Neural cell (in vitro differentiated cells): ENCODE results near the gene FAM229B. TPM values are rescaled to one million over a fixed set of nuclear protein-coding genes. Genes with fewer than 3 reads are reported as not detected.

Source experiments
- H2AFZ ChIP-seq: fragments of 200-600, 300-800 bp; sonication (generic), shearing (Covaris generic); 2 replicates; pipeline ENCODE4 v1.6.0; 2014; ENCODE audit warnings: low read depth, mild to moderate bottlenecking, antibody characterized with exemption, low read length, moderate library complexity
- H3F3A ChIP-seq: fragments of 200-600 bp; shearing (Covaris generic); 2 replicates; pipeline ENCODE4 v1.6.1; 2016; ENCODE audit warnings: mild to moderate bottlenecking, moderate library complexity, mixed read lengths, antibody characterized with exemption, low read length; ENCODE audit not compliant: insufficient read depth, poor library complexity, severe bottlenecking
- H3K27ac ChIP-seq: fragments of 200-600, 300-800 bp; sonication (generic), shearing (Covaris generic); 2 replicates; pipeline ENCODE4 v1.5.1; 2014; ENCODE audit warnings: mild to moderate bottlenecking, low read length, moderate library complexity
- H3K27me3 ChIP-seq: fragments of 300-800, 200-600 bp; sonication (generic), shearing (Covaris generic); 2 replicates; pipeline ENCODE4 v1.6.0; 2014; ENCODE audit warnings: mild to moderate bottlenecking, low read depth, low read length, moderate library complexity; ENCODE audit not compliant: insufficient read depth
- H3K36me3 ChIP-seq: fragments of 300-800, 200-600 bp; sonication (generic), shearing (Covaris generic); 2 replicates; pipeline ENCODE4 v1.5.1; 2014; ENCODE audit warnings: mild to moderate bottlenecking, antibody characterized with exemption, low read length, moderate library complexity; ENCODE audit not compliant: insufficient read depth
- H3K4me2 ChIP-seq: fragments of 300-800, 200-600 bp; sonication (generic), shearing (Covaris generic); 2 replicates; pipeline ENCODE4 v1.6.0; 2014; ENCODE audit warnings: mild to moderate bottlenecking, low read length
- H3K4me3 ChIP-seq: fragments of 300-800, 200-600 bp; sonication (generic), shearing (Covaris generic); 2 replicates; pipeline ENCODE4 v1.5.1; 2014; ENCODE audit warnings: mild to moderate bottlenecking, low read length, moderate library complexity
- H3K79me2 ChIP-seq: fragments of 200-600 bp; shearing (Covaris generic); replicated peaks from 2 replicates; pipeline ENCODE4 v1.6.0; 2014; ENCODE audit warnings: mild to moderate bottlenecking, low read length, moderate library complexity; ENCODE audit not compliant: insufficient read depth
- H3K9ac ChIP-seq: fragments of 300-800, 200-600 bp; sonication (generic), shearing (Covaris generic); 2 replicates; pipeline ENCODE4 v1.6.1; 2016; ENCODE audit warnings: mild to moderate bottlenecking, low read length, mixed read lengths
- H3K9me2 ChIP-seq: fragments of 200-600 bp; shearing (Covaris generic); 2 replicates; pipeline ENCODE4 v1.6.1; 2016; ENCODE audit warnings: mild to moderate bottlenecking, low read length, mixed read lengths; ENCODE audit not compliant: insufficient read depth
- H3K9me3 ChIP-seq: fragments of 200-600, 300-800 bp; sonication (generic), shearing (Covaris generic); 2 replicates; pipeline ENCODE4 v1.6.1; 2016; ENCODE audit warnings: mild to moderate bottlenecking, mixed run types, low read length, moderate library complexity, mixed read lengths
- H4K20me1 ChIP-seq: fragments of 200-600 bp; shearing (Covaris generic); 2 replicates; pipeline ENCODE4 v1.6.1; 2016; ENCODE audit warnings: mild to moderate bottlenecking, mixed run types; ENCODE audit not compliant: insufficient read depth
- EP300 ChIP-seq: fragments of 450-650 bp; conservative IDR thresholded peaks from 2 replicates; pipeline ENCODE4 v1.6.1; 2014; ENCODE audit warnings: antibody characterized with exemption, mild to moderate bottlenecking, moderate library complexity; ENCODE audit not compliant: poor library complexity, severe bottlenecking
- EZH2 ChIP-seq: fragments of 200-600, 300-800 bp; shearing (Covaris generic), sonication (generic); IDR thresholded peaks from 2 replicates; pipeline ENCODE4 v1.6.1; 2014; ENCODE audit warnings: antibody characterized with exemption, low read length, borderline replicate concordance, mild to moderate bottlenecking; ENCODE audit not compliant: insufficient read depth, poor library complexity, severe bottlenecking
- MXI1 ChIP-seq: fragments of 450-650 bp; conservative IDR thresholded peaks from 2 replicates; pipeline ENCODE4 v1.6.1; 2014; ENCODE audit warnings: antibody characterized with exemption, mild to moderate bottlenecking; ENCODE audit not compliant: poor library complexity, severe bottlenecking
- POLR2AphosphoS5 ChIP-seq: IDR thresholded peaks from 2 replicates; pipeline ENCODE4 v1.6.1; 2012
- RAD21 ChIP-seq: fragments of 450-650 bp; conservative IDR thresholded peaks from 2 replicates; pipeline ENCODE4 v1.6.1; 2014; ENCODE audit warnings: antibody characterized with exemption, mild to moderate bottlenecking, moderate library complexity
- SMC3 ChIP-seq: fragments of 450-650 bp; conservative IDR thresholded peaks from 2 replicates; pipeline ENCODE4 v1.6.1; 2014; ENCODE audit warnings: antibody characterized with exemption, mild to moderate bottlenecking, moderate library complexity; ENCODE audit not compliant: poor library complexity
- TAF1 ChIP-seq: IDR thresholded peaks from 2 replicates; pipeline ENCODE4 v1.6.1; 2012; ENCODE audit warnings: low read depth
- polyA plus RNA-seq: library from polyadenylated mRNA; depleted of rRNA; stranded (reverse); fragments of >200 nt; gene quantifications from 2 replicates; pipeline ENCODE4 v1.2.3, GENCODE V29; 2014
- TF ChIP-seq, protein P1 (sequence below): fragments of 450-650 bp; IDR thresholded peaks from 2 replicates; pipeline ENCODE4 v1.5.1; 2014; ENCODE audit warnings: antibody characterized with exemption, mild to moderate bottlenecking, moderate library complexity; ENCODE audit not compliant: poor library complexity, severe bottlenecking
- TF ChIP-seq, protein P2 (sequence below): IDR thresholded peaks from 2 replicates; pipeline ENCODE4 v1.6.1; 2012; ENCODE audit warnings: borderline replicate concordance

The FAM229B gene
- polyA plus RNA-seq, 1 donor from 2014 or later, result 142 TPM

DNA sequence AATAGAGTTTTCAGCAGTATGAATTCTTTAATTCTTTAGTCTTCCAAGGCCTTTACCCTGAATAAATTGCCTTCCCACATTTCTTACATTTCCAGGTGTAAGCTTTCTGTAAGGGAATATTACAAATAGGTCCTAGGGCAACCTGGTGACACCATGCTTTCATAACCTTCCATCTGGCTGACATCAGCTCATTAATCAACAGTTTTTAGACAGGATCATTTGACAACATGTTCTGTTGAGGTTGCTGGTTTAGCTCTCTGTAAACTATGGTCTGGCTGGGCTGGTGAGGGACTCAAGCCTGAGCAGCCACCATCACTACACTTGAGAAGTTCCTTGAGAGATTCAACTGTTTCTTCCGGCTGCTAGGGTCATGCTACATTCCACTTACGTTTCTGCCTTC, 19.2 kb downstream of the FAM229B start:
- TF ChIP-seq, protein P1, sequence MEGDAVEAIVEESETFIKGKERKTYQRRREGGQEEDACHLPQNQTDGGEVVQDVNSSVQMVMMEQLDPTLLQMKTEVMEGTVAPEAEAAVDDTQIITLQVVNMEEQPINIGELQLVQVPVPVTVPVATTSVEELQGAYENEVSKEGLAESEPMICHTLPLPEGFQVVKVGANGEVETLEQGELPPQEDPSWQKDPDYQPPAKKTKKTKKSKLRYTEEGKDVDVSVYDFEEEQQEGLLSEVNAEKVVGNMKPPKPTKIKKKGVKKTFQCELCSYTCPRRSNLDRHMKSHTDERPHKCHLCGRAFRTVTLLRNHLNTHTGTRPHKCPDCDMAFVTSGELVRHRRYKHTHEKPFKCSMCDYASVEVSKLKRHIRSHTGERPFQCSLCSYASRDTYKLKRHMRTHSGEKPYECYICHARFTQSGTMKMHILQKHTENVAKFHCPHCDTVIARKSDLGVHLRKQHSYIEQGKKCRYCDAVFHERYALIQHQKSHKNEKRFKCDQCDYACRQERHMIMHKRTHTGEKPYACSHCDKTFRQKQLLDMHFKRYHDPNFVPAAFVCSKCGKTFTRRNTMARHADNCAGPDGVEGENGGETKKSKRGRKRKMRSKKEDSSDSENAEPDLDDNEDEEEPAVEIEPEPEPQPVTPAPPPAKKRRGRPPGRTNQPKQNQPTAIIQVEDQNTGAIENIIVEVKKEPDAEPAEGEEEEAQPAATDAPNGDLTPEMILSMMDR, result no peak
- no peaks in the 10 kb centered on the region for H3F3A ChIP-seq
- H3K9ac ChIP-seq, result no peak overlapping the region
- peaks cover 8% of the 10 kb centered on the region for H3K36me3 ChIP-seq
- H3K4me3 ChIP-seq, result no peak overlapping the region
- H3K27ac ChIP-seq, result no peak overlapping the region
- no peaks in the 10 kb centered on the region for H3K9me3 ChIP-seq
- no peak overlapping the region for H3K4me2 ChIP-seq
- no peaks in the 10 kb centered on the region for H3K9me2 ChIP-seq
- H4K20me1 ChIP-seq, result no peaks in the 10 kb centered on the region
- H3K27me3 ChIP-seq, result no peaks in the 10 kb centered on the region
- no peak overlapping the region for H2AFZ ChIP-seq
- no peaks in the 10 kb centered on the region for H3K79me2 ChIP-seq

DNA sequence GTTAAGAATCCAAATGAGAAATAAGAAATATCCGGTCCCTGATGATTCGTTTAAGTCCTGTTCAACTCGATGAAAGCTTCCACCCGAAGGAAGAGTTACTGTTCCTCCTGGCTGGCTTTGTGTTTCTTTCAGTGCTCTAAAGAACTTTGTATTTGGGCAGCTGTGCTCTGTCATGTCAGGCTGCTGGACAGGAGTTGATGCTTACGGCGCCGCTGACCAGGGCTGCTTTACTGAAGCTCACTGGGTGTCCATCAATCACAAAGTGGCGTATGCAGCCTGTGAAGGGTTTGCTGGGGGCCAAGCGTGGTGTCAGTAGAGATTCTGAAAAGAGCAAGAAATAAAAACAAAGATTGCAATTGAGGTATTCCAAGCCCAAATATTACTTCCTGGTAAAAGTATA, 21.9 kb downstream of the FAM229B start:
- H3K4me3 ChIP-seq, result no peak overlapping the region
- no peak overlapping the region for H2AFZ ChIP-seq

More for the DNA sequence above, 21.9 kb downstream of the FAM229B start:
- H4K20me1 ChIP-seq, result no peaks in the 10 kb centered on the region
- no peaks in the 10 kb centered on the region for H3K9me3 ChIP-seq
- no peak overlapping the region for H3K4me2 ChIP-seq
- no peaks in the 10 kb centered on the region for H3K27me3 ChIP-seq
- H3K36me3 ChIP-seq, result no peaks in the 10 kb centered on the region
- TF ChIP-seq, protein P2, sequence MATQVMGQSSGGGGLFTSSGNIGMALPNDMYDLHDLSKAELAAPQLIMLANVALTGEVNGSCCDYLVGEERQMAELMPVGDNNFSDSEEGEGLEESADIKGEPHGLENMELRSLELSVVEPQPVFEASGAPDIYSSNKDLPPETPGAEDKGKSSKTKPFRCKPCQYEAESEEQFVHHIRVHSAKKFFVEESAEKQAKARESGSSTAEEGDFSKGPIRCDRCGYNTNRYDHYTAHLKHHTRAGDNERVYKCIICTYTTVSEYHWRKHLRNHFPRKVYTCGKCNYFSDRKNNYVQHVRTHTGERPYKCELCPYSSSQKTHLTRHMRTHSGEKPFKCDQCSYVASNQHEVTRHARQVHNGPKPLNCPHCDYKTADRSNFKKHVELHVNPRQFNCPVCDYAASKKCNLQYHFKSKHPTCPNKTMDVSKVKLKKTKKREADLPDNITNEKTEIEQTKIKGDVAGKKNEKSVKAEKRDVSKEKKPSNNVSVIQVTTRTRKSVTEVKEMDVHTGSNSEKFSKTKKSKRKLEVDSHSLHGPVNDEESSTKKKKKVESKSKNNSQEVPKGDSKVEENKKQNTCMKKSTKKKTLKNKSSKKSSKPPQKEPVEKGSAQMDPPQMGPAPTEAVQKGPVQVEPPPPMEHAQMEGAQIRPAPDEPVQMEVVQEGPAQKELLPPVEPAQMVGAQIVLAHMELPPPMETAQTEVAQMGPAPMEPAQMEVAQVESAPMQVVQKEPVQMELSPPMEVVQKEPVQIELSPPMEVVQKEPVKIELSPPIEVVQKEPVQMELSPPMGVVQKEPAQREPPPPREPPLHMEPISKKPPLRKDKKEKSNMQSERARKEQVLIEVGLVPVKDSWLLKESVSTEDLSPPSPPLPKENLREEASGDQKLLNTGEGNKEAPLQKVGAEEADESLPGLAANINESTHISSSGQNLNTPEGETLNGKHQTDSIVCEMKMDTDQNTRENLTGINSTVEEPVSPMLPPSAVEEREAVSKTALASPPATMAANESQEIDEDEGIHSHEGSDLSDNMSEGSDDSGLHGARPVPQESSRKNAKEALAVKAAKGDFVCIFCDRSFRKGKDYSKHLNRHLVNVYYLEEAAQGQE, result no peak
- TF ChIP-seq TAF1 (no peak), POLR2AphosphoS5 (no peak), EP300 (no peak), MXI1 (no peak), RAD21 (no peak), SMC3 (no peak), EZH2 (no peak)
- TF ChIP-seq, protein P1, result no peak
- no peak overlapping the region for H3K27ac ChIP-seq
- no peaks in the 10 kb centered on the region for H3F3A ChIP-seq
- no peaks in the 10 kb centered on the region for H3K79me2 ChIP-seq
- no peak overlapping the region for H3K9ac ChIP-seq
- H3K9me2 ChIP-seq, result no peaks in the 10 kb centered on the region
